Epidermal melanocyte (primary cell): ENCODE measurements around the gene KCNJ18.
"Not testable (repeated sequence)": the region's sequence is repeated elsewhere in the genome, so short reads cannot be mapped to it uniquely, and the experiment has no call there.

Source experiments
- DNase-seq: peaks from one replicate; pipeline ENCODE4 v3.0.0; 2011; ENCODE audit warnings: low spot score; ENCODE audit not compliant: insufficient read length

KCNJ18 gene

GRCh38 chr17:21722268-21722667, 29.9 kb downstream of the KCNJ18 start:
- not testable (repeated sequence) for DNase-seq

- not testable (repeated sequence) for DNase-seq
Measured at GRCh38 chr17:21724216-21725006, 32.1 kb downstream of the KCNJ18 start.

GRCh38 chr17:21731076-21731475, 38.8 kb downstream of the KCNJ18 start:
- DNase-seq, result not testable (repeated sequence)

- DNase-seq, result not testable (repeated sequence)
Measured at GRCh38 chr17:21733931-21734330, 41.6 kb downstream of the KCNJ18 start.

GRCh38 chr17:21735814-21736213, 43.5 kb downstream of the KCNJ18 start:
- DNase-seq, result not testable (repeated sequence)

- DNase-seq, result not testable (repeated sequence)
Measured at GRCh38 chr17:21737015-21737580, 44.8 kb downstream of the KCNJ18 start.

- not testable (repeated sequence) for DNase-seq
Measured at GRCh38 chr17:21738241-21738640, 45.9 kb downstream of the KCNJ18 start.

GRCh38 chr17:21738877-21739474, 46.7 kb downstream of the KCNJ18 start:
- not testable (repeated sequence) for DNase-seq

GRCh38 chr17:21739485-21739884, 47.2 kb downstream of the KCNJ18 start:
- not testable (repeated sequence) for DNase-seq

- DNase-seq, result not testable (repeated sequence)
Measured at GRCh38 chr17:21740836-21741235, 48.5 kb downstream of the KCNJ18 start.

GRCh38 chr17:21741520-21741919, 49.2 kb downstream of the KCNJ18 start:
- not testable (repeated sequence) for DNase-seq

- no peak for DNase-seq
Measured at GRCh38 chr17:21742326-21742725, 50.0 kb downstream of the KCNJ18 start.

GRCh38 chr17:21744151-21744550, 51.8 kb downstream of the KCNJ18 start:
- not testable (repeated sequence) for DNase-seq

GRCh38 chr17:21744621-21745020, 52.3 kb downstream of the KCNJ18 start:
- not testable (repeated sequence) for DNase-seq

GRCh38 chr17:21745385-21746054, 53.2 kb downstream of the KCNJ18 start:
- DNase-seq, result not testable (repeated sequence)

GRCh38 chr17:21746415-21746814, 54.1 kb downstream of the KCNJ18 start:
- DNase-seq, result not testable (repeated sequence)

GRCh38 chr17:21747195-21747915, 55.0 kb downstream of the KCNJ18 start:
- DNase-seq, result not testable (repeated sequence)

GRCh38 chr17:21748686-21749085, 56.4 kb downstream of the KCNJ18 start:
- DNase-seq, result not testable (repeated sequence)

- not testable (repeated sequence) for DNase-seq
Measured at GRCh38 chr17:21749696-21750531, 57.6 kb downstream of the KCNJ18 start.

- not testable (repeated sequence) for DNase-seq
Measured at GRCh38 chr17:21751111-21751510, 58.8 kb downstream of the KCNJ18 start.
